Adrenal gland (tissue), 12 donors: ENCODE measurements around the gene DCPS. TPM values are rescaled to one million over a fixed set of nuclear protein-coding genes. Genes with fewer than 3 reads are reported as not detected.

Experiments
- DNase-seq, 7 donors: peaks; one replicate each; pipeline ENCODE4 v3.0.0-alpha.2; 2019 to 2020
- H3K27ac ChIP-seq, 5 donors: fragments of 200-600 bp; sonication (generic) in 4 of 5; 1 replicate in 3 of 5; 2 replicates in 2 of 5; pipeline versions ENCODE4 v1.5.1 to v1.8.0; 2016 to 2020; ENCODE audit warnings: mild to moderate bottlenecking in 1 of 5
- H3K27me3 ChIP-seq: fragments of 200-600 bp; 2 replicates; pipeline ENCODE4 v1.8.0; 2021
- H3K36me3 ChIP-seq, 2 donors: fragments of 200-600 bp; replicated peaks in 1 of 2; 1 replicate in 1 of 2; 2 replicates in 1 of 2; pipeline versions ENCODE4 v1.5.1 to v1.8.0; 2018 to 2022
- H3K4me1 ChIP-seq, 2 donors: fragments of 200-600 bp; replicated peaks in 1 of 2; 1 replicate in 1 of 2; 2 replicates in 1 of 2; pipeline versions ENCODE4 v1.5.1 to v1.8.0; 2018 to 2021
- H3K4me3 ChIP-seq, 4 donors: fragments of 200-600 bp; sonication (generic) in 3 of 4; one replicate each; pipeline ENCODE4 v1.5.1; 2016 to 2018
- H3K9me3 ChIP-seq, 3 donors: fragments of 200-600 bp; sonication (generic) in 1 of 3; replicated peaks in 1 of 3; 1 replicate in 2 of 3; 2 replicates in 1 of 3; pipeline versions ENCODE4 v1.5.1 to v1.8.0; 2016 to 2021
- CTCF ChIP-seq, 6 experiments: fragments of 450-650 bp in 4 of 6; fragments of 200-600 bp in 2 of 6; sonication (generic) in 1 of 6; IDR thresholded peaks; 1 replicate in 5 of 6; 2 replicates in 1 of 6; pipeline versions ENCODE4 v1.5.1 to v1.8.0; 2016 to 2021; ENCODE audit warnings: antibody characterized with exemption in 6 of 6, mild to moderate bottlenecking in 2 of 6, moderate library complexity in 1 of 6
- POLR2A ChIP-seq, 2 donors: fragments of 450-650 bp; IDR thresholded peaks; one replicate each; pipeline ENCODE4 v1.6.1; 2017; ENCODE audit warnings: antibody characterized with exemption in 2 of 2, mild to moderate bottlenecking in 2 of 2, moderate library complexity in 1 of 2
- WGBS, 4 donors: extraction: QIAGEN DNeasy Blood & Tissue Kit in 2 of 4; methylation state at CpG; one replicate each; pipeline versions ENCODE4 v1.1.5 to v1.1.7; 2013 to 2017; 5-methylcytosine and 5-hydroxymethylcytosine counted together
- intact Hi-C, 2 donors: fragments of 100-400 bp; cut with DNase I; formaldehyde crosslinking; loops; one replicate each; pipeline versions ENCODE4 v1.14.1 to v1.15.0; 2022 to 2023
- polyA plus RNA-seq, 3 donors: library from polyadenylated mRNA; stranded (reverse); fragments of 200-250 nt in 2 of 3; fragments of 350-450 nt in 1 of 3; fragmentation: Illumina TruSeq in 1 of 3; extraction: RNeasy Lipid Tissue Mini Kit (QIAGEN cat#74804) in 1 of 3; gene quantifications; one replicate each; pipeline ENCODE4 v1.2.3, GENCODE V29; 2013 to 2014
- total RNA-seq, 9 donors: library from RNA; depleted of rRNA in 4 of 9; stranded (reverse); fragments of >200 nt in 4 of 9; fragments of 120-200 nt in 1 of 9; fragmentation: NEBNext Ultra II Directional in 1 of 9; extraction: Animal tissue kit (Norgen Biotek cat#: 25700) in 1 of 9; gene quantifications; one replicate each; pipeline versions ENCODE4 v1.1.0 to v1.2.4, GENCODE V29; 2013 to 2023
- donor health status: healthy with polysubstance abuse.
- donor health status: Bipolar disorder and iron deficiency.
- donor health status: DM: yes; HTN: yes; CAD: no.
- donor health status: DM: no; HTN: no; CAD: no.
- donor health status: DM: no; HTN: no; CAD: no.
- donor health status: DM: yes; HTN: yes; CAD: no.

DCPS gene
- total and polyA plus RNA-seq, 12 donors = 8.3 to 45.5 (median 18.9) TPM

DNA sequence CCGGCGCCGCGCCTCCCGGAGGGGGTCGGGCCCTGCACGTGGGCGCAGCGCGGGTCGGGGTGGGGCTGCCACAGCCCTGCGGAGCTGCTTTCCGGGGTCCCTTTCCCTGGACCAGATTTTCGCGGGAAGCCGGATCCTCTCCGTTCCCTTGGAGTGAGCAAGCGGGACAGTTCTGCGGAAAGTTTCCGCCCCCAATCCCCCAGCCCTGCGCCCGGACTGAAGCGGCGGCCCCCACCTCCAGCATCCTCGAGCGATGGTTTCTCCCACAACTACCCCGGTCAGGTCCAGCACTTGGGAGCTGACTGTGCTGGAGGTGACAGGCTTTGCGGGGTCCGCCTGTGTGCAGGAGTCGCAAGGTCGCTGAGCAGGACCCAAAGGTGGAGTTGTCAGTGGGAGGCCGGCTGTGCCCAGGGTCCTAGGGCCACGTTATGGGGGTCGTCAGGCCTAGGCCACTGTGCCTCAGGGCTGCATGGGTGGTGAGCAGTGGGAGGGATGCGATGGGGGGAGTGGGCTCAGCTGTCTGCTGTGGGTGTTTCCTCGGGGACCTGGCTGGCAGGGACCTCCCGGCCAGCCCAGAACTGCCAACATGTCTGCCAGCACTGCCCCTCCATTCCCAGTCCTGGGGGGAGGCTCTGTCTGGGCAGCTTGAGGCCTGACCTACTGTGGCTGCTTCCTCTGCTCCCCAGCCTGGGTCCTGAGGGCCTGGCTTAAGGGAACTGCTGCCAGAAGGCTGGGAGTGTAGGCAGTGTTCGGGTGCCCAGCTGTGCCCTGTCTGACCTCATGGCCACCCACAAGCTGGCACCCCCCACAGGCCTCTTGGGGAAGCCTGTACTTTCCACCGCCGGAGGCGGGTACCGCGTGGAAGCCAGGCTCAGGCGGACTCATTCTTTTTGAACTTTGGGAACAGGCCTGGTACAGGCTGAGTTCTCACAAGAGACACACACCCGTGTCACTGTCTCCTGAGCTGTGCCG is 52.4 kb downstream of the DCPS start:
- peaks cover 66 to 77% of the 10 kb centered on the region in 2 donors for H3K4me1 ChIP-seq
- H3K36me3 ChIP-seq = no peaks in the 10 kb centered on the region
- H3K9me3 ChIP-seq = no peaks in the 10 kb centered on the region
- no peaks in the 10 kb centered on the region for H3K27me3 ChIP-seq
- intact Hi-C loops = loop anchor here in 1 of 2 donors (5.0 kb wide), 2 partner anchors 39 to 66 kb away; no protein-coding TSS in a partner anchor
- peak in 6 of 7 donors; percentile 63 to 83 (median 72) for DNase-seq
- peak overlapping the region in 3 of 4 donors; percentile 32 to 70 (median 52) for H3K4me3 ChIP-seq
- WGBS, 4 donors = 3 to 6% (median 5%) methylated on average over 12 to 46 of the region's 46 CpGs
- TF ChIP-seq CTCF (IDR thresholded peaks at IDR 0.05) = no peak
- peak in 1 of 2 donors; percentile 49 for TF ChIP-seq POLR2A (IDR thresholded peaks at IDR 0.05)
- peak overlapping the region; percentile 55 to 96 (median 91) for H3K27ac ChIP-seq

GRCh38 chr11:126357055-126357962 is 53.4 kb downstream of the DCPS start:
- DNase-seq = peak in 2 of 7 donors; percentile 45
- TF ChIP-seq CTCF (IDR thresholded peaks at IDR 0.05) (no peak), POLR2A (IDR thresholded peaks at IDR 0.05) (peak in 1 of 2 donors; percentile 11)
- no peaks in the 10 kb centered on the region for H3K36me3 ChIP-seq
- no peaks in the 10 kb centered on the region for H3K9me3 ChIP-seq
- H3K4me1 ChIP-seq = peaks cover 63 to 77% of the 10 kb centered on the region in 2 donors
- 24 to 38% (median 31%) methylated on average over 10 to 17 of the region's 17 CpGs for WGBS, 4 donors
- H3K27me3 ChIP-seq = no peaks in the 10 kb centered on the region
- intact Hi-C loops = loop anchor here in 1 of 2 donors (5.0 kb wide), 2 partner anchors 40 to 65 kb away; no protein-coding TSS in a partner anchor
- H3K4me3 ChIP-seq = peak overlapping the region in 3 of 4 donors; percentile 32 to 70 (median 52)
- peak overlapping the region; percentile 55 to 96 (median 91) for H3K27ac ChIP-seq

GRCh38 chr11:126357969-126358762 is 54.3 kb downstream of the DCPS start:
- Histone ChIP-seq H3K36me3 (no peaks in the 10 kb centered on the region), H3K9me3 (no peaks in the 10 kb centered on the region), H3K4me3 (peak overlapping the region in 1 of 4 donors; percentile 70), H3K4me1 (peaks cover 72 to 77% of the 10 kb centered on the region in 2 donors), H3K27me3 (no peaks in the 10 kb centered on the region), H3K27ac (peak overlapping the region; percentile 55 to 96 (median 91))
- WGBS, 4 donors = 26 to 51% (median 36%) methylated on average over 7 to 18 of the region's 18 CpGs
- TF ChIP-seq CTCF (IDR thresholded peaks at IDR 0.05) (peak in 3 of 6 experiments; percentile 6 to 17 (median 13)), POLR2A (IDR thresholded peaks at IDR 0.05) (peak in 1 of 2 donors; percentile 50)
- intact Hi-C loops = loop anchor here in 1 of 2 donors (5.0 kb wide), 2 partner anchors 41 to 64 kb away; no protein-coding TSS in a partner anchor
- peak in 3 of 7 donors; percentile 57 to 71 (median 63) for DNase-seq
